ENCODE results near the gene TIMM10B.
A peak's percentile ranks its signal among the peaks of the same experiment; 100 is the strongest.
"Not testable (repeated sequence)": the region's sequence is repeated elsewhere in the genome, so short reads cannot be mapped to it uniquely, and the experiment has no call there.

TIMM10B gene

DNA sequence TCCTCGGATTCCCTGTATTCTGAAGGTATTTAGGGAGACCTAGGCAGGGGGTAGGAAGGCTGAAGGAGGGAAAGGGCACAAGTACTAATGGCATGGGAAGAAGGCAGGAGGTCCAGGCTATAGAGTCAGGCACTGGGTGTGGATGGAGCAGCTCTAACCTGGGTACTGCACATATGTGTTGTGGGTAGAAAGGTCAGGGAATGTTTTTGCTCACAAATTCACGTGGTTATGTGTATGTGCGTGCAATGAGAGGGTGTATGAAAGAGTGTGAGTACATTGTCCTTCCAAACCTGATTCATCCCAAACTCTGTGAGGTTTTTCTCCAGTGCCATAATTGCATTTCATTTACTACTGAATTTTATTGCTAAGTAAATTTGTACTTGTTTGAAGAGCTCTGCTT lies 39.0 kb downstream of the TIMM10B start:
- no peak for DNase-seq

DNA sequence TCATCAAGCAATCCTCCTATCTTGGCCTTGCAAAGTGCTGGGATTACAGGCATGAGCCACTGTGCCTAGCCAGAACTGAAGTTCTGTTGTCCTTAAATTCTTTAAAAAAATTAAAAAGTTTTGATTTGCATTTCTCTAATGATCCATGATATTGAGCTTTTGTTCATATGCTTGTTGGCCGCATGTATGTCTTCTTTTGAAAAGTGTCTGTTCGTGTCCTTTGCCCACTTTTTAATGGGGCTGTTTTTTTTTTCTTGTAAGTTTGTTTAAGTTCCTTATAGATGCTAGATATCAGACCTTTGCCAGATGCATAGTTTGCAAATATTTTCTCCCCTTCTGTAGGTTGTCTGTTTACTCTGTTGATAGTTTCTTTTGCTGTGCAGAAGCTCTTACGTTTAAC lies 40.6 kb downstream of the TIMM10B start:
- DNase-seq, result not testable (repeated sequence)

DNA sequence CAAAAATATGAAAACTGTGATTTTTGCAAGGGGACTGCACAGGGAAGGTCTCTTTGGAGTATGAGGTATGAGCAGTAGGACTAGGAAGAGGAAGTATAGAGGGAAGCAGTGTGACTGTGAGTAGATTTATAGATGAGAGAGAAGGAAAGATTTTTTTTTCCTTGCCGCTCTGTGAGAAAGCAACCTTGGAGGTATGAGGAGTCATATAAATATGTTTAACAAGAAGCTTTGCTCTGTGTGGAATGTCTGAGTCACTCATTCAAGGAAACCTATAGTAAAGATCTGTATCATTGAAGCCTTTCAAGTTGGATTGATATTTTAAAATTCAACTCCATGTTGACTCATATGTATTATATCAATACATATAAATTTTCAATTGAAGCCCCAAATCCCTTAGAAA lies 42.0 kb downstream of the TIMM10B start:
- DNase-seq, result no peak

DNA sequence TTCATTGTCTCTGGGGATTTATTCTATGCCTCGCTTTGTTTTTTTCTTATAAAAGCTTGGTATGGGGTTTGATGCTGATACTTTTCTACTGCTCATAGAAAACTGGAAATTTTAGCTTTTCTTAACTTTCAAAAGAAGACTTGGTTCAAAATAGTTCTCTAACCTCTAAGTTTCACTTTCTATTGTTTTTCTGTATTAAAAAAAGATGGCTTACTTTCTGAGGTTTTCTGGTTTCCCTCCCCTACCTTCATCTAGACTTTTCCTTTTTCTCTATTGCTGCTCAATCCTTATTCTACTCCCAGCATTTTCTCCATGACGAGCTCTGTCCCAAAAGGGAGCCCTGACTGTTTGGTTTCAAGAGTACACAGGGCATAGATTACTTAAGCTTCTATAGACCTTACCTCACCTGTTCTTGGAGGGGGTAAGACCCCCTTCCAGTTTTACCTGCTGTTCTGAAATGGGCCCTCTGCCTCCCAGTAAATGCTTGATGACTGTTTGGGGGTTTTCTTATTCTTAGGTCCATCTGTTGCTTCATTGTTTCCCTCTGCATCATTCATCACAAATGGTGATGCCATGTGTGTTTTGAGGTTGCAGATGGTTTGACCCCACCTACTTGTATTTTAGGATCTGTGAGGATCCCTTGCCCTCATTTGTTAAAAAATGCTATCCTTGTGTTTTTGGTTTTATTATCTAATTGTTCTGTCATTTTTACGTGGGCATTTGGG lies 45.3 kb downstream of the TIMM10B start:
- no peak for DNase-seq

DNA sequence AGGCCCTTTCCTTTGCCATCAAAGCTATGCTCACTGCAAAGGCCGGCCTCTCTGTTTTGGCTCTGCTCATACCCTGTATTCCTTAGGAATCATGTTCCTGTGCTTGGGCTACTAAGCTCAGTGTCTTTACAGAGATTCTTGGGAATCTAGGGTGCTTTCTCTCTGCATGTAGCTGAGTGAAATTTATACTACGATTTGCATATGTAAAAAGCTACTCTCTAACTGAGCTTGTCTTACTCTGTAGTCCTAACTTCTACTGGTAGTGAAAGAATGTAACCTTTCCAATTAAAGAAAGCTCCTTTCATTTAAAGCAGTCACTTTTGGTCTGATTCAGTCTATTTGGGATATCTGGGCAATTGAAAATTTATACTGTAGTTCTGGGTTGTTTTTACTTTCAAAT lies 48.0 kb downstream of the TIMM10B start:
- DNase-seq, result no peak

DNA sequence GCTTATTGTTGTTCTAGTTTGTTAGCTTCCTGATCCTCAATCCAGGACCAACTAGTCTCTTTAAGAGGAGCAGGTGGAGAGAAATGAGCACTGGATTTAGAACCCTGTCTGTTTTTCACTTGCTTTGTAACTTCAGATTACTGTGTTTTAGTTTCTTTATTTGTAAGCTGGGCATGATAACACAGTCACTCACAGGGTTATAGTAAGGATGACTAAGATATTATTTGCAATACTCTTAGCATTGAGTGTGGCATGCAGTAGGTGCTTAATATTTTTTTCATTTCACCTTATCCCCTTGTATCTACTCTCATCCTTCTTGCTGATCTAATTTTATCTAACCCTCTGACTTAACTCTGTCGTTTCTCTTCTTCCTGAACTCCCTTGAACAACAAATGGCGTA lies 49.5 kb downstream of the TIMM10B start:
- DNase-seq, result no peak

DNA sequence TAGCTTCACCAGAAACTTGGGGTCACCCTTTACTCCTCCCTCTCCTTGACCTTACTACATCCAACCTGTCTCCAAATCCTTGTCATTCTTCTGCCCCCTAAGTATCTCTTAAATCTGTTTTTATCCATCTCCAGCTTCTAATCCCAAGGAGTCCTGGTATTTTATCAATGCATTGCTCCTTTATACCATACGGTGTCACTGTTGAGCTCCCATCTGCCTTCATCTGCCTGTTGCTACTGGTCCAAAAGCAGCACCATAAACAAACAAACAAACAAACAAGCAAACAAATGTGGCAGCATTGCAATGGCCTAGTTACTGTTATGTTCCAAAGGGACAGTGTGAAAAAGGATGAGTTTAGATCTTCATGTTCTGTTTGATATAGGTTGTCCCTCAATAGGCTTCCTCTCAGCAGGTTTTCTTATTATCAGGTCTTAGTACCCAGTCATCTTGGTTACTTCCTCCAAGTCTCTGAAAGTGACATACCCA lies 50.0 kb downstream of the TIMM10B start:
- DNase-seq, result peak; percentile 19

All from NCI-H187 treated with DMSO at 0.1 percent for 48 hours (cell line).